Caco-2 (cell line): ENCODE measurements around the gene RAB39A. TPM values are rescaled to one million over a fixed set of nuclear protein-coding genes. Genes with fewer than 3 reads are reported as not detected.
"Not testable (repeated sequence)": the region's sequence is repeated elsewhere in the genome, so short reads cannot be mapped to it uniquely, and the experiment has no call there.

ENCODE experiments used
- BruUV-seq: library from RNA; stranded (reverse); fragments of 400-500 nt; replicated peaks from 2 replicates; lab custom pipeline; 2021; lab: Mats Ljungman, UMichigan
- CTCF ChIA-PET: fragments of 300-600 bp; sonication (Branson Sonifier 250); formaldehyde crosslinking; loops from one replicate; lab custom pipeline; 2022; ENCODE audit warnings: antibody characterized with exemption; lab: Charles Lee
- POLR2A ChIA-PET: fragments of 300-600 bp; sonication (Branson Sonifier 250); formaldehyde crosslinking; loops from one replicate; lab custom pipeline; 2022; ENCODE audit warnings: antibody characterized with exemption; lab: Charles Lee
- DNase-seq, 2 experiments: peaks; one replicate each; pipeline versions ENCODE4 v3.0.0 to v3.0.0-alpha.2; 2020 to 2022
- H3K27me3 ChIP-seq: replicated peaks from 2 replicates; pipeline ENCODE4 v1.6.0; 2011; ENCODE audit warnings: low read length; ENCODE audit not compliant: control insufficient read depth, insufficient read depth
- H3K36me3 ChIP-seq: 2 replicates; pipeline ENCODE4 v1.5.1; 2011; ENCODE audit warnings: low read length; ENCODE audit not compliant: control insufficient read depth, insufficient read depth
- H3K4me1 ChIP-seq: fragments of 250-450 bp; sonication (Bioruptor Pico); 2 replicates; pipeline ENCODE4 v1.5.1; 2020; ENCODE audit warnings: mild to moderate bottlenecking
- H3K4me3 ChIP-seq: 2 replicates; pipeline ENCODE4 v1.5.1; 2011; ENCODE audit warnings: low read depth, mild to moderate bottlenecking, control low read depth, low read length
- H3K9me3 ChIP-seq: fragments of 250-450 bp; sonication (Bioruptor Pico); 2 replicates; pipeline ENCODE4 v1.5.1; 2020; ENCODE audit warnings: mild to moderate bottlenecking, moderate library complexity
- H3K27ac Mint-ChIP-seq: one replicate; pipeline ENCODE4 v1.8.0; 2022; ENCODE audit warnings: mixed read lengths; ENCODE audit not compliant: unreplicated experiment
- H3K27me3 Mint-ChIP-seq: one replicate; pipeline ENCODE4 v1.8.0; 2022; ENCODE audit warnings: mixed read lengths; ENCODE audit not compliant: insufficient read depth, unreplicated experiment
- H3K36me3 Mint-ChIP-seq: one replicate; pipeline ENCODE4 v1.8.0; 2022; ENCODE audit warnings: mild to moderate bottlenecking, mixed read lengths; ENCODE audit not compliant: insufficient read depth, unreplicated experiment
- H3K4me1 Mint-ChIP-seq: one replicate; pipeline ENCODE4 v1.8.0; 2022; ENCODE audit warnings: low read depth, mixed read lengths; ENCODE audit not compliant: unreplicated experiment
- H3K4me3 Mint-ChIP-seq: one replicate; pipeline ENCODE4 v1.8.0; 2022; ENCODE audit warnings: mild to moderate bottlenecking, moderate library complexity, mixed read lengths; ENCODE audit not compliant: unreplicated experiment
- H3K9me3 Mint-ChIP-seq: one replicate; pipeline ENCODE4 v1.8.0; 2022; ENCODE audit warnings: mixed read lengths; ENCODE audit not compliant: unreplicated experiment
- intact Hi-C: fragments of 100-400 bp; cut with micrococcal nuclease; formaldehyde crosslinking; loops from one replicate; pipeline ENCODE4 v1.10.0; 2022; ENCODE audit not compliant: unreplicated experiment
- total RNA-seq: library from RNA; stranded (reverse); gene quantifications from 2 replicates; pipeline ENCODE4 v1.2.3, GENCODE V29; 2022
- TF ChIP-seq, protein P1 (sequence below), 2 experiments: fragments of 200-600 bp in 1 of 2; IDR thresholded peaks; 1 replicate in 1 of 2; 2 replicates in 1 of 2; pipeline versions ENCODE4 v1.5.1 to v1.8.0; 2011 to 2022; ENCODE audit warnings: antibody characterized with exemption in 1 of 2, control low read depth in 1 of 2, inconsistent platforms in 1 of 2, low read depth in 1 of 2, low read length in 1 of 2, mild to moderate bottlenecking in 1 of 2, moderate library complexity in 1 of 2; ENCODE audit not compliant: insufficient read depth in 1 of 2, severe bottlenecking in 1 of 2, unreplicated experiment in 1 of 2

RAB39A gene
- total RNA-seq, 1 experiment from 2014 or later, result 0.16 TPM

DNA sequence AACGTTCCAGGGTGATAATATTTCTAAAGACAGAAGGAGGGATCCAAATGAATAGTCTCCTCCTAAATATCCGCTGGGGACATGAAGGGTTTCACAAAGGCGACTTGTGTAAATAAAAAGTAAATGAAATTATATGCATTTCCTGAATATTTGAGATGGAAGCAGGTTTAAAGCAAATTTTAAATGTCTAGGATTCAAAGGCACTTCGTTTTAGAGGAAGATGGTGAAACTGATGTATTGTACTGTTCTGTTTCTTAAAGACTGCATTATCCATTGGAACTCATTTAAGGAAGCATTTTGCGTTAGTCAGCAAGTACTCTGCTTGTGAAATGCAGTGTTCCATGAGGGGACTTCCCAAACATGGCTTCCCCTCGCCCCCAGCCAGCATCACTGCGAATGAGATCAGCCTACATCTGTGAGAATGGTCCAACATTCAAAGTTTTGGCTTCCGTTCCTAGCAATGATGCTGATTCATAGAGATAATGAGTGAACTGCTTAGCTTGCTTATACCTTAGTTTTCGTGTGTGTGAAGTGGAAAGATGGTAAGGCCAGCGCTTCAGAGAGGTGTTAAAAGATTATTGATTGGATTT lies 1.5 kb downstream of the RAB39A start:
- POLR2A ChIA-PET, result no interaction called here
- TF ChIP-seq, protein P1, sequence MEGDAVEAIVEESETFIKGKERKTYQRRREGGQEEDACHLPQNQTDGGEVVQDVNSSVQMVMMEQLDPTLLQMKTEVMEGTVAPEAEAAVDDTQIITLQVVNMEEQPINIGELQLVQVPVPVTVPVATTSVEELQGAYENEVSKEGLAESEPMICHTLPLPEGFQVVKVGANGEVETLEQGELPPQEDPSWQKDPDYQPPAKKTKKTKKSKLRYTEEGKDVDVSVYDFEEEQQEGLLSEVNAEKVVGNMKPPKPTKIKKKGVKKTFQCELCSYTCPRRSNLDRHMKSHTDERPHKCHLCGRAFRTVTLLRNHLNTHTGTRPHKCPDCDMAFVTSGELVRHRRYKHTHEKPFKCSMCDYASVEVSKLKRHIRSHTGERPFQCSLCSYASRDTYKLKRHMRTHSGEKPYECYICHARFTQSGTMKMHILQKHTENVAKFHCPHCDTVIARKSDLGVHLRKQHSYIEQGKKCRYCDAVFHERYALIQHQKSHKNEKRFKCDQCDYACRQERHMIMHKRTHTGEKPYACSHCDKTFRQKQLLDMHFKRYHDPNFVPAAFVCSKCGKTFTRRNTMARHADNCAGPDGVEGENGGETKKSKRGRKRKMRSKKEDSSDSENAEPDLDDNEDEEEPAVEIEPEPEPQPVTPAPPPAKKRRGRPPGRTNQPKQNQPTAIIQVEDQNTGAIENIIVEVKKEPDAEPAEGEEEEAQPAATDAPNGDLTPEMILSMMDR (IDR thresholded peaks at IDR 0.05; ENCODE audit: insufficient read depth in 1 of 2, low read depth in 1 of 2, low read length in 1 of 2, severe bottlenecking in 1 of 2, unreplicated experiment in 1 of 2), result no peak

DNA sequence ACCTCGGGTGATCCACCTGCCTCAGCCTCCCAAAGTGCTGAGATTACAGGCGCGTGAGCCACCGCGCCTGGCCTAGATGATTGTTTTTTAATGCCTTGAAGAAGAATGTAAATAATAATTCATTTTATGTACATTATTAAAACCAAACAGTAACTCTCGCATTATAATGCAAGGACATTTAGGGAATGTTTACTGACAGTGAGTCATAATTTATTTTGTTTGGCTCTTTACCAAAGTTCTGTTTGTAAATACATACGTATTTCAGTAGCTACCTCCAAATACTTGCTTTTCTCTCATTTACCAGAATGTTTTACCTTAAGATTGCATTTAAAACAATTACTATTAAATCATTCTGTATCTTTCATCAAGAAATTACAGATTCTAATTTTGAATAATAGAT lies 3.0 kb downstream of the RAB39A start:
- Histone ChIP-seq H3K27me3 (no peaks in the 10 kb centered on the region; the same call in none of the 2 replicates), H3K36me3 (no peaks in the 10 kb centered on the region), H3K4me1 (peaks cover 4% of the 10 kb centered on the region; the same call in 1 of the 2 replicates), H3K4me3 (no peak overlapping the region), H3K9me3 (no peaks in the 10 kb centered on the region; the same call in 1 of the 2 replicates)
- TF ChIP-seq, protein P1 (IDR thresholded peaks at IDR 0.05; ENCODE audit: insufficient read depth in 1 of 2, low read depth in 1 of 2, low read length in 1 of 2, severe bottlenecking in 1 of 2, unreplicated experiment in 1 of 2), result no peak
- Mint-ChIP-seq H3K27me3 (peaks cover 30% of the 10 kb centered on the region), H3K4me1 (peaks cover 3% of the 10 kb centered on the region), H3K27ac (no peak overlapping the region), H3K36me3 (peaks cover 6% of the 10 kb centered on the region), H3K4me3 (no peak overlapping the region), H3K9me3 (peaks cover 6% of the 10 kb centered on the region)
- POLR2A ChIA-PET, result no interaction called here
- DNase-seq, result no peak
- CTCF ChIA-PET, result no interaction called here
- intact Hi-C loops, result no loop called here
- BruUV-seq, result no TSS peak

More for the DNA sequence above, 1.5 kb downstream of the RAB39A start:
- Mint-ChIP-seq H3K4me1 (no peaks in the 10 kb centered on the region), H3K27me3 (peaks cover 28% of the 10 kb centered on the region), H3K9me3 (no peaks in the 10 kb centered on the region), H3K4me3 (peak overlapping the region; percentile 74), H3K36me3 (peaks cover 6% of the 10 kb centered on the region), H3K27ac (no peak overlapping the region)
- DNase-seq, result no peak
- H3K27me3 ChIP-seq, result no peaks in the 10 kb centered on the region; the same call in none of the 2 replicates
- BruUV-seq, result no TSS peak
- no peaks in the 10 kb centered on the region; the same call in 1 of the 2 replicates for H3K9me3 ChIP-seq
- peaks cover 4% of the 10 kb centered on the region; the same call in 1 of the 2 replicates for H3K4me1 ChIP-seq
- intact Hi-C loops, result no loop called here
- no peak overlapping the region for H3K4me3 ChIP-seq
- CTCF ChIA-PET, result no interaction called here
- no peaks in the 10 kb centered on the region for H3K36me3 ChIP-seq

DNA sequence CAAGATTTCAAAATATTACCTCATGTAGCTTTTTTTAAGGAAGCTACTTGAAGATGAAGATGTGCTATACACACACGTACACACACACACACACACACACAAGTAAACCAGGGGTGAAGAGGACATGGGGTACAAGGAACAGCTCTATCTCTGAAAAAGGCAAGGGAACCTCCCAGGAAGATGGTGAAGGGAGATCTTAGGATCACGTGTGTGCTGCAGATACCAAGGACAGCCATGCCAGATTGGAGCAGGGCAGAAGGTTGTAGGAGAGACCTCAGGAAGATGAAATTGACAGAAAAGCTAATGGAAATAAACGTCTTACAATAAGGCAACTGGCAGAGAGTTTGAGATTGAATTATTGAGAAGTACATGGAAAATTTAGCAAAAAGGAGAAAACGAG lies 19.7 kb downstream of the RAB39A start:
- Mint-ChIP-seq H3K27me3 (peaks cover 14% of the 10 kb centered on the region), H3K4me1 (peaks cover 9% of the 10 kb centered on the region), H3K9me3 (no peaks in the 10 kb centered on the region), H3K4me3 (no peak overlapping the region), H3K36me3 (no peaks in the 10 kb centered on the region), H3K27ac (no peak overlapping the region)
- TF ChIP-seq, protein P1 (IDR thresholded peaks at IDR 0.05; ENCODE audit: insufficient read depth in 1 of 2, low read depth in 1 of 2, low read length in 1 of 2, severe bottlenecking in 1 of 2, unreplicated experiment in 1 of 2), result no peak
- H3K4me1 ChIP-seq, result no peaks in the 10 kb centered on the region
- ChIA-PET POLR2A (no interaction called here), CTCF (no interaction called here)
- H3K4me3 ChIP-seq, result no peak overlapping the region
- no peaks in the 10 kb centered on the region for H3K9me3 ChIP-seq
- no peak for DNase-seq
- H3K36me3 ChIP-seq, result no peaks in the 10 kb centered on the region
- H3K27me3 ChIP-seq, result no peaks in the 10 kb centered on the region
- no TSS peak for BruUV-seq
- intact Hi-C loops, result no loop called here

DNA sequence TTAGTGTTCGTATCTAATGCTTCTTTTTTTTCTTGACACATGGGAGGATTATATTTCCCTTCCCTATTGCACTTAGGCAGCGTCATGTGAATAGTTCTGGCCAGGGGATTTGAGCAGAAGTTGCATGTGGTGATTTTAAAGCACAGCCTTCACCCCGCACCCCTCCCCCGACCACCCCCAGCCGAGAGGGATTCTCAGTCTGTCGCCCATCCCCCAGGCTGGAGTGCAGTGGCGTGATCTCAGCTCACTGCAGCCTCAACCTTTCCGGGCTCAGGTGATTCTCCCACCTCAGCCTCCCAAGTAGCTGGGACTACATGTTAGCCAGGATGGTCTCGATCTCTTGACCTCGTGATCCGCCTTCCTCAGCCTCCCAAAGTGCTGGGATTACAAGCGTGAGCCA lies 20.1 kb downstream of the RAB39A start:
- H3K9me3 Mint-ChIP-seq, BruUV-seq, H3K4me3 Mint-ChIP-seq, H3K36me3 Mint-ChIP-seq, H3K4me1 Mint-ChIP-seq, H3K27ac Mint-ChIP-seq, H3K4me1 ChIP-seq, H3K36me3 ChIP-seq, CTCF ChIA-PET, intact Hi-C loops, H3K4me3 ChIP-seq, H3K9me3 ChIP-seq, DNase-seq, POLR2A ChIA-PET, H3K27me3 ChIP-seq: not testable (repeated sequence)
- H3K27me3 Mint-ChIP-seq, result peaks cover 14% of the 10 kb centered on the region
